Mesothelial cell of epicardium (in vitro differentiated cells): Measurements from ENCODE around the gene CBFA2T2. TPM values are rescaled to one million over a fixed set of nuclear protein-coding genes. Genes with fewer than 3 reads are reported as not detected.
"Not testable (repeated sequence)": the region's sequence is repeated elsewhere in the genome, so short reads cannot be mapped to it uniquely, and the experiment has no call there.

ENCODE experiments used
- DNase-seq, 2 experiments: peaks; one replicate each; pipeline ENCODE4 v3.0.0; 2021; ENCODE audit warnings: low spot score in 2 of 2; ENCODE audit not compliant: unreplicated experiment in 2 of 2
- H3K27ac Mint-ChIP-seq: 2 replicates; pipeline ENCODE4 v1.8.0; 2021; ENCODE audit warnings: mixed read lengths
- H3K27me3 Mint-ChIP-seq: 2 replicates; pipeline ENCODE4 v1.8.0; 2021; ENCODE audit warnings: low read depth, mixed read lengths
- H3K36me3 Mint-ChIP-seq: 2 replicates; pipeline ENCODE4 v1.8.0; 2021; ENCODE audit warnings: mixed read lengths
- H3K4me1 Mint-ChIP-seq: 2 replicates; pipeline ENCODE4 v1.8.0; 2021; ENCODE audit warnings: mixed read lengths
- H3K4me3 Mint-ChIP-seq: 2 replicates; pipeline ENCODE4 v1.8.0; 2021; ENCODE audit warnings: mild to moderate bottlenecking, moderate library complexity, mixed read lengths
- H3K9me3 Mint-ChIP-seq: 2 replicates; pipeline ENCODE4 v1.8.0; 2021; ENCODE audit warnings: mixed read lengths
- CTCF ChIP-seq: fragments of 200-600 bp; sonication (generic); IDR thresholded peaks from one replicate; pipeline ENCODE4 v1.5.0; 2021; ENCODE audit warnings: antibody characterized with exemption; ENCODE audit not compliant: unreplicated experiment
- total RNA-seq: library from RNA; stranded (reverse); gene quantifications from 3 replicates; pipeline ENCODE4 v1.2.1, GENCODE V29; 2021

The CBFA2T2 gene
- total RNA-seq, 1 donor from 2014 or later: 47.2 TPM

GRCh38 chr20:33693741-33694638 lies 204.1 kb downstream of the CBFA2T2 start:
- DNase-seq: no peak
- Mint-ChIP-seq H3K9me3 (no peaks in the 10 kb centered on the region), H3K27ac (peak overlapping the region; percentile 40), H3K4me1 (peaks cover 15% of the 10 kb centered on the region), H3K4me3 (no peak overlapping the region), H3K27me3 (no peaks in the 10 kb centered on the region), H3K36me3 (no peaks in the 10 kb centered on the region)
- TF ChIP-seq CTCF: no peak

DNA sequence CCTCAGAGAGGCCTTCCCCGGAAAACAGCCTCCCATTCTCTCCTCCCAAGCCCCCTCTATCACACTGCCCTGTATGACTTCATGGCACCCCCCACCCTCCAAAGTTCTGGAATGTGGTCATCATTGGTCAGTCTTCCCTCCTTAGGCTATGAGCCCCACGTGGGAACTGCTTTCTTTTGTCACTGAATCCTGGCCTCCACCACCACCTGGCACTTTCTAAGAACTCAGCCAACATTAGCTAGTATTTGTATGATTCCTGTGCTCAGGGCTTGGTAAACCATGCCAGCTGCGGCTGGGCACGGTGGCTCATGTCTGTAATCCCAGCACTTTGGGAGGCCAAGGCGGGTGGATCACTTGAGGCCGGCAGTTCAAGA lies 204.7 kb downstream of the CBFA2T2 start:
- DNase-seq: no peak
- H3K27me3 Mint-ChIP-seq: no peaks in the 10 kb centered on the region
- H3K27ac Mint-ChIP-seq: peak overlapping the region; percentile 40
- no peaks in the 10 kb centered on the region for H3K9me3 Mint-ChIP-seq
- H3K36me3 Mint-ChIP-seq: no peaks in the 10 kb centered on the region
- H3K4me1 Mint-ChIP-seq: peaks cover 13% of the 10 kb centered on the region
- TF ChIP-seq CTCF: no peak
- H3K4me3 Mint-ChIP-seq: no peak overlapping the region

DNA sequence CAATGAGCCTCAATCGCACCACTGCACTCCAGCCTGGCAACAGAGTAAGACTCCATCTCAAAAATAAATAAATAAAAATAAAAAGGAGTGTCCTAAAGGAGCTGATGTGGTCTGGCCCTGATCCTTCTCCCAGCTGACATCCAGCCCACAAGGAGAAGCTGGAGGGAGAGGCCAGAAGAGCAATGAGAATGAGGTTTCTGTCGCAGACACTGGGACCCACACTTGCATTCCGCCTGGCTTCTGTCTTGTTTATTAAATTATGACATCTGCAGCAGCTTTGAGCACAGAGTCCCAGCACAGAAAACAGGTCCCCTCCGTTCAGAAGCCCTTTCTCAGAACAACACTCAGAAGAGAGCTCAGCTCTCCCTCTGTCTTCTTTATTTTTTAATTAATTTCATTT lies 206.6 kb downstream of the CBFA2T2 start:
- Mint-ChIP-seq H3K36me3 (no peaks in the 10 kb centered on the region), H3K27ac (no peak overlapping the region), H3K4me3 (no peak overlapping the region), H3K9me3 (no peaks in the 10 kb centered on the region), H3K4me1 (peaks cover 7% of the 10 kb centered on the region), H3K27me3 (no peaks in the 10 kb centered on the region)
- TF ChIP-seq CTCF: no peak
- DNase-seq: no peak

DNA sequence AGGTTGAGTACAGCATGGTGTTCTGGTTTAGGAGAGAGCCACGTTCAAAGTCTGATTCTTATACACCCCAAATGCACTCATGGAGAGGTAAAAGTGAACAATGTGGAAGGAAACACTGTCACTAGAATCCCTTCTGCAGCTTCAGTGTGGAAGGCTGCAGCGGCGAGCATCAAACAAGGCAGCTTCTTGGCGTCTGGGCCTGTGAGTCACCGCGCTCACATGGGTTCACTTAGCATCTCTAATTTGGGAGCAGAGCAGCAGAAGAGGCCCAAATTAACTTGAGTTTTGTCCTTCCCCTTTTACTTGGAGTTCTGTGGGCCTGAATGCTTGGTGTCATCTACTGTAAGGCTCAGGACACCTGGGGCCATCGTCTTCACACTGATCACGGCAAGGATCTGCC lies 207.2 kb downstream of the CBFA2T2 start:
- Mint-ChIP-seq H3K36me3 (peaks cover 4% of the 10 kb centered on the region), H3K4me1 (peaks cover 7% of the 10 kb centered on the region), H3K27me3 (no peaks in the 10 kb centered on the region), H3K4me3 (no peak overlapping the region), H3K9me3 (no peaks in the 10 kb centered on the region), H3K27ac (no peak overlapping the region)
- DNase-seq: no peak
- TF ChIP-seq CTCF: no peak

GRCh38 chr20:33698966-33699365 lies 209.1 kb downstream of the CBFA2T2 start:
- not testable (repeated sequence) for H3K27ac Mint-ChIP-seq, H3K36me3 Mint-ChIP-seq, H3K4me3 Mint-ChIP-seq, DNase-seq, H3K27me3 Mint-ChIP-seq, H3K9me3 Mint-ChIP-seq, H3K4me1 Mint-ChIP-seq

Other genes starting within 250 kb of the CBFA2T2 start
- gene BPIFB1, start 206.9 kb upstream of the CBFA2T2 start, total RNA-seq: not detected in 3 replicates
- 38.7 to 41.0 TPM (median 39.8 TPM) in 3 replicates for gene CDK5RAP1, start 88.6 kb upstream of the CBFA2T2 start, total RNA-seq
- gene SNTA1, start 46.3 kb upstream of the CBFA2T2 start, total RNA-seq: 11.9 to 13.4 TPM (median 13.3 TPM) in 3 replicates
- gene C20orf144, start 172.2 kb downstream of the CBFA2T2 start, total RNA-seq: 0.09 to 0.20 TPM (median 0.11 TPM) in 3 replicates
- gene ACTL10, start 176.8 kb downstream of the CBFA2T2 start, total RNA-seq: 0.63 to 0.86 TPM (median 0.66 TPM) in 3 replicates
- 58.4 to 60.1 TPM (median 58.6 TPM) in 3 replicates for gene NECAB3, start 184.3 kb downstream of the CBFA2T2 start, total RNA-seq
- 16.7 to 18.1 TPM (median 16.9 TPM) in 3 replicates for gene E2F1, start 196.3 kb downstream of the CBFA2T2 start, total RNA-seq
- 7.0 to 7.5 TPM (median 7.4 TPM) in 3 replicates for gene PXMP4, start 230.2 kb downstream of the CBFA2T2 start, total RNA-seq
- 5.3 to 5.4 TPM (median 5.4 TPM) in 3 replicates for gene ZNF341, start 241.9 kb downstream of the CBFA2T2 start, total RNA-seq